Cardiac fibroblast (primary cell): Measurements from ENCODE around the gene STAMBP.
"Not testable (repeated sequence)": the region's sequence is repeated elsewhere in the genome, so short reads cannot be mapped to it uniquely, and the experiment has no call there.

Experiments
- DNase-seq, 2 donors: peaks; one replicate each; pipeline versions ENCODE4 v3.0.0 to v3.0.0-alpha.2; 2010; ENCODE audit warnings: low read depth in 2 of 2
- H3K4me3 ChIP-seq, 2 donors: replicated peaks in 1 of 2; 1 replicate in 1 of 2; 2 replicates in 1 of 2; pipeline ENCODE4 v1.5.1; 2011; ENCODE audit warnings: low read depth in 2 of 2, low read length in 2 of 2, mild to moderate bottlenecking in 2 of 2, moderate library complexity in 1 of 2
- CTCF ChIP-seq: IDR thresholded peaks from one replicate; pipeline ENCODE4 v1.5.1; 2011; ENCODE audit warnings: low read depth, mild to moderate bottlenecking, low read length, inconsistent platforms

The STAMBP gene

GRCh38 chr2:73859721-73860586 lies 31.2 kb downstream of the STAMBP start:
- peak; percentile 60 to 87 for DNase-seq

GRCh38 chr2:73862987-73863386 lies 34.2 kb downstream of the STAMBP start:
- TF ChIP-seq CTCF, result no peak
- no peak for DNase-seq
- no peak overlapping the region for H3K4me3 ChIP-seq

More at GRCh38 chr2:73859721-73860586, 31.2 kb downstream of the STAMBP start:
- H3K4me3 ChIP-seq, result no peak overlapping the region
- TF ChIP-seq CTCF, result no peak

- TF ChIP-seq CTCF, result no peak
- DNase-seq, result no peak
- no peak overlapping the region for H3K4me3 ChIP-seq
These were observed 39.6 kb downstream of the STAMBP start for GRCh38 chr2:73868204-73868978.

GRCh38 chr2:73870084-73870483 lies 41.3 kb downstream of the STAMBP start:
- TF ChIP-seq CTCF, result no peak
- peak; percentile 94 to 95 for DNase-seq
- no peak overlapping the region for H3K4me3 ChIP-seq

- DNase-seq, result no peak
- TF ChIP-seq CTCF, result no peak
- H3K4me3 ChIP-seq, result no peak overlapping the region
These were observed 48.5 kb downstream of the STAMBP start for GRCh38 chr2:73877071-73877802.

- not testable (repeated sequence) for DNase-seq, H3K4me3 ChIP-seq
These were observed 49.2 kb downstream of the STAMBP start for GRCh38 chr2:73877984-73878383.
